WERI-Rb-1 (cell line): Measurements from ENCODE around the gene NKX1-1.

ENCODE experiments used
- DNase-seq: peaks from one replicate; pipeline ENCODE4 v3.0.0-alpha.2; 2020
- H3K27ac ChIP-seq: fragments of 250-450 bp; sonication (Bioruptor Pico); 2 replicates; pipeline ENCODE4 v1.5.1; 2020; ENCODE audit warnings: mild to moderate bottlenecking, moderate library complexity
- H3K27me3 ChIP-seq: fragments of 250-450 bp; sonication (Bioruptor Pico); 2 replicates; pipeline ENCODE4 v1.5.1; 2021; ENCODE audit warnings: mild to moderate bottlenecking, low read depth, moderate library complexity; ENCODE audit not compliant: insufficient read depth, severe bottlenecking
- H3K36me3 ChIP-seq: fragments of 250-450 bp; sonication (Bioruptor Pico); 2 replicates; pipeline ENCODE4 v1.5.1; 2020; ENCODE audit warnings: mild to moderate bottlenecking, moderate library complexity
- H3K4me3 ChIP-seq: 2 replicates; pipeline ENCODE4 v1.5.1; 2011; ENCODE audit warnings: low read depth, mild to moderate bottlenecking, control low read depth, low read length
- H3K9me3 ChIP-seq: fragments of 250-450 bp; sonication (Bioruptor Pico); 2 replicates; pipeline ENCODE4 v1.5.1; 2021; ENCODE audit warnings: mild to moderate bottlenecking, moderate library complexity; ENCODE audit not compliant: severe bottlenecking
- CTCF ChIP-seq: IDR thresholded peaks from 2 replicates; pipeline ENCODE4 v1.5.1; 2011; ENCODE audit warnings: low read depth, mild to moderate bottlenecking, control low read depth, inconsistent platforms, low read length

NKX1-1 gene

DNA sequence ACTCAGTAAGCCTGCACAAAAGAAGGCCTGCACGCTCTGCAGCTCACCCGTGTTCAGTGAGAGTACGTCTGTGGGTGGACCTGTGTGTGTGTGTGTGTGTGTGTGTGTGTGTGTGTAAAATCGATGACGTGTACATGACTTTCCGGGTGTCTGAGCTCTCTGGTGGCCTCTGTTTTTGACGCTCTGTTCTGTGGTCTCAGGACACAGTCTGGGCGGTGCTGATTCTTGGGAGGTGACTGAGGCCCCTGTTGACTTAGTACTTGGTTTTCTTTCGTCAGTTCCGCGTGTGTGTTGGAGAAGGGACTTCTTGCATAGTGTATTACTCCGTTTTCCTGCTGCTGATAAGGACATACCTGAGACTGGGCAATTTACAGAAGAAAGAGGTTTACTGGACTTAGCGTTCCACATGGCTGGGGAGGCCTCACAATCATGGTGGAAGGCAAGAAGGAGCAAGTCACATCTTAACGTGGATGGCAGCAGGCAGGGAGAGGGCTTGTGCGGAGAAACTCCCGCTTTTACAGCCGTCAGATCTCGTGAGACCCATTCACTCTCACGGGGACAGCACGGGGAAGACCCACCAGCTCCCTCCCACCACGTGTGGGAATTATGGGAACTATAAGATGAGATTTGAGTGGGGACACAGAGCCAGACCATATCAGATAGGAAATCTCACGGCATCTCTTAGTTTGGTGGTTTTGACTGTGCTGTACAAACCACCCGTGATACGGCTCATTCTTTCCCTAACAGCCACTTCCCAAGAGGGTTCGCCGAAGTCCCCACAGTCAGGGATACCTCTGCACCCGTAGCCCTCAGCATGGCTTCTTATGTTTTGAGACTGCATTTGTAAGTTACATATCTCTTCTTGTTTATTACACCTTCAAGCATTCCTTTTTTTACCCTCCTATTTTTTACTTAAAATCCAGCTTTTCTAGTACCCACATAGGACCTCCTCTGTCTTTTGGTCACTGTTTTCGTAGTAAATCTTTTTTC, 34.8 kb downstream of the NKX1-1 start:
- peaks cover 4% of the 10 kb centered on the region for H3K36me3 ChIP-seq

GRCh38 chr4:1370321-1371124, 35.7 kb downstream of the NKX1-1 start:
- Histone ChIP-seq H3K4me3 (no peak overlapping the region), H3K27me3 (no peaks in the 10 kb centered on the region), H3K9me3 (peaks cover 5% of the 10 kb centered on the region), H3K36me3 (peaks cover 6% of the 10 kb centered on the region; the same call in 1 of the 2 replicates), H3K27ac (no peak overlapping the region)
- no peak for TF ChIP-seq CTCF
- no peak for DNase-seq

More for the DNA sequence above, 34.8 kb downstream of the NKX1-1 start:
- Histone ChIP-seq H3K27ac (no peak overlapping the region), H3K9me3 (peaks cover 5% of the 10 kb centered on the region), H3K27me3 (no peaks in the 10 kb centered on the region), H3K4me3 (no peak overlapping the region)
- no peak for TF ChIP-seq CTCF
- DNase-seq = no peak

GRCh38 chr4:1369479-1370079, 36.7 kb downstream of the NKX1-1 start:
- Histone ChIP-seq H3K27me3 (no peaks in the 10 kb centered on the region), H3K36me3 (peaks cover 6% of the 10 kb centered on the region; the same call in 1 of the 2 replicates), H3K4me3 (no peak overlapping the region), H3K9me3 (peaks cover 5% of the 10 kb centered on the region), H3K27ac (peak overlapping the region; percentile 8)
- no peak for DNase-seq
- no peak for TF ChIP-seq CTCF

DNA sequence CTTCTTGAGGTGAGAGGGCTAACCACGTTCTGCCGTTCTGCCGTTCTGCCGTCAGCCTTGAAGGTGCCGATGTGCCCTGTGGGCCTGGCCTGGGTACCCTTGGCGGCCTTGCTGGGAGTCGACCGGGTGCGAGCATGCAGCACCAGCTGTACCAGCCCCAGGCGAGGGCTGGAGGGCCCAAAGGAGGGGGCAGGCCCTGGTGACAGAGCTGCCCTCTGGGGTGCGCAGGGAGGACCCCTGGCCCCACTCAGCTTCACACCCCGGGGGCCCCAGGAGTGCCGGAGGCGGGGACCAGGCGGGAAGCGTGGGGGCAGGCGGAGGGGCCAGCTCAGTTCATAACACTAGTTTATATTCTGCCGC, 37.2 kb downstream of the NKX1-1 start:
- peaks cover 6% of the 10 kb centered on the region; the same call in 1 of the 2 replicates for H3K36me3 ChIP-seq

More for the DNA sequence above, 37.2 kb downstream of the NKX1-1 start:
- Histone ChIP-seq H3K27ac (peak overlapping the region; percentile 8), H3K4me3 (no peak overlapping the region), H3K9me3 (peaks cover 5% of the 10 kb centered on the region), H3K27me3 (no peaks in the 10 kb centered on the region)
- no peak for TF ChIP-seq CTCF
- DNase-seq = no peak
